ENCODE measurements around the gene PCNX1.

GRCh38 chr14:71022012-71022869, 115.0 kb downstream of the PCNX1 start:
- no peak for TF ChIP-seq FOXM1 (IDR thresholded peaks at IDR 0.05; ENCODE audit: borderline replicate concordance, low read depth)
- TF ChIP-seq TAF1 (IDR thresholded peaks at IDR 0.05; ENCODE audit: low read depth): no peak

Measured in Ishikawa (cell line).